RPMI7951 (cell line): Measurements from ENCODE around the gene UNC5C. TPM values are rescaled to one million over a fixed set of nuclear protein-coding genes. Genes with fewer than 3 reads are reported as not detected.

Source experiments
- DNase-seq: peaks from one replicate; pipeline ENCODE4 v3.0.0-alpha.2; 2012; ENCODE audit warnings: low read depth
- total RNA-seq: library from RNA; depleted of rRNA; stranded (reverse); fragments of >200 nt; shearing (Covaris generic); gene quantifications from 2 replicates; pipeline ENCODE4 v1.2.3, GENCODE V29; 2014; rRNA removed

The UNC5C gene
- total RNA-seq = 0.48 TPM in 1 of 2 replicates, not detected in the other

- peak; percentile 3 for DNase-seq
Observed at GRCh38 chr4:95548738-95549245, at the start of gene UNC5C. Gene UNC5C, minus strand, starts transcription at chr4:95548973.

- no peak for DNase-seq
Observed at GRCh38 chr4:95596676-95597075, 47.9 kb upstream of the UNC5C start.

- no peak for DNase-seq
Observed at GRCh38 chr4:95594629-95595028, 45.9 kb upstream of the UNC5C start.

DNA sequence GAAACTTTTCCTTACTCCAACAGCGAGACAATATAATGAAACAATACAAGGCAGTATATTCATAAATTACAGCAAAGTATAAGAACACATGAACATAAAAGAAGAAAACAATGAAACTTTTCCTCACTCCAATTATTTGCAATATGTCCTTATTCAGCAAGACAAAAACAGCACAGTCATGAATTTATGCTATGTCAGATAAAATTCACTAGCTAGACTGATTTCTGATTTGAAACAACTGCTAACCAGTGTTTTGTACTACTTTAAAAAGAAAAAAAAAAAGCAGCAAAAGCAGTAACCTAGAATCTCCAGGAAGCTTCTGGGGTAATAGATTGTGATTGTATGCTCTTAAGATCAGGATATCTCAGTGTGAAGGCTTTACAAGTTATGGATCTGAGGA is 45.2 kb upstream of the UNC5C start:
- DNase-seq = no peak

GRCh38 chr4:95591278-95591677 is 42.5 kb upstream of the UNC5C start:
- no peak for DNase-seq

DNA sequence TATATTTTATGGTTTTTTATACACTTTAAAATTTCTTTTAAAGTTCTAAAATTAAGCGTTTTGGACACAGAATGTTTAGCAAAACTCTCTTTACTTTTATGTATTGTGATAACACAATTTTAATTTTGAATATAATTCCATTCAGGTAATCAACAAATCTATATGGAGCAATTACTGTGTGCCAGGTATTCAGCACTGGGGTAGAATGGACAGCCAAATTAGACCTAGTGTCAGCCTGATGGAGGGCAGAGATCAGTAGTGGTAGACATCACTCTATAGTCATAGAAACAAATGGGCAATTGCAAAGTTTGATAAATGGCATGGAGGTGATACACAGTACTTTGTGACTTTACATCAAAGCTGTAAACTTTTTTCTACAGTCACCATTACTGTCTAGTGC is 41.8 kb upstream of the UNC5C start:
- DNase-seq = no peak

GRCh38 chr4:95585016-95585695 is 36.4 kb upstream of the UNC5C start:
- DNase-seq = no peak

- no peak for DNase-seq
Observed at GRCh38 chr4:95580226-95580625, 31.5 kb upstream of the UNC5C start.

DNA sequence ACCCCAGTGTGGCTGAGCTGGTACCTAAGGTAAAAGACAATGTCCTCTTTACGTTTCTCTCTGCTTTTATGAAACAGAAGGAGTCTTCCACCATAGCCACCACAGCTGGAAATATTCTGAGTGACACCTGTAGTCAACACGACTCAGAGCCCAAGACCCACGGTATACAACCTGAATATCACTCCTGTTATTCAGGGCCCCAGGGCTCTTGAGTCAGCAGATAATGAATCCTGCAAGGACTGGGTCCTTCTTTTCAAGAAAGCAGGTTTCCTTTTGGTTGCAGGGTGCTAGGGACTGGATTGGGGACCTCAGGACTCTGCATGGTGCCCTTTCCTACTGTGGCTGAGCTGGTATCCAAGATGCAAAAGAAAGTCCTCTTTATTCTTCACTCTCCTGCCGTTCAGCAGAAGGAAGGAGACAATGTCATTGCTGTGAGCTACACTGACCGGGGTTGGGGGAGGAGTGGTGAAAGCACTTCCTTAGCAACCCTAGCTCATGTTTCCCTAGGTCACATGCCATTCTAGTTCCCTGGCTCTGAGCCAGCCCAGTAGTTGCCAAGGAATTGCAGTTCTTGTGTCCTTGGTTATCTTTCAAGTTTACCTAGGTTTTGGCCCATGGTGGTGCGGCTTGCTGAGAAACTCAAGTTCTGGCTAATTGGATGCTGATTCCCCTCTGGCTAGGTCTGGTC is 23.7 kb upstream of the UNC5C start:
- no peak for DNase-seq

GRCh38 chr4:95571577-95571976 is 22.8 kb upstream of the UNC5C start:
- DNase-seq = no peak

GRCh38 chr4:95563638-95564337 is 15.0 kb upstream of the UNC5C start:
- DNase-seq = no peak

DNA sequence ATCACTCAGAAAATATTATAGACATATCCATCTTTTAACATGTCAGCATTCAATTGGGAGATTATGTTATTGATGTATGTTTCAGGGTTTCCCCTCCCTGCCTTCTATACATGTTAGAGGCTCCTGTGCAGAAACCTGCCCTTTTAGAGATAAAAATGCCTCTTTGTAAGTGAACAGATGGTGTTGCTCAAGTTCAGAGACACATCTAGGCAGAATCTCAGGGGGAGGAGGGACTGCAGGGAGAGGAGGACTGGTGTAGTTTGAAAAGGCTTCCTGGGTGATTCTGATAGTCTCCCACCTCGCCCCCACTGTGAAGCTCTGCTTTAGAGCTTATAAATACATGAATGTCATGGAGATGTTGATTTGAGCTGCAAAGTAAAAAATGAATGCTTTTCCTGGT is 12.0 kb upstream of the UNC5C start:
- DNase-seq = no peak

DNA sequence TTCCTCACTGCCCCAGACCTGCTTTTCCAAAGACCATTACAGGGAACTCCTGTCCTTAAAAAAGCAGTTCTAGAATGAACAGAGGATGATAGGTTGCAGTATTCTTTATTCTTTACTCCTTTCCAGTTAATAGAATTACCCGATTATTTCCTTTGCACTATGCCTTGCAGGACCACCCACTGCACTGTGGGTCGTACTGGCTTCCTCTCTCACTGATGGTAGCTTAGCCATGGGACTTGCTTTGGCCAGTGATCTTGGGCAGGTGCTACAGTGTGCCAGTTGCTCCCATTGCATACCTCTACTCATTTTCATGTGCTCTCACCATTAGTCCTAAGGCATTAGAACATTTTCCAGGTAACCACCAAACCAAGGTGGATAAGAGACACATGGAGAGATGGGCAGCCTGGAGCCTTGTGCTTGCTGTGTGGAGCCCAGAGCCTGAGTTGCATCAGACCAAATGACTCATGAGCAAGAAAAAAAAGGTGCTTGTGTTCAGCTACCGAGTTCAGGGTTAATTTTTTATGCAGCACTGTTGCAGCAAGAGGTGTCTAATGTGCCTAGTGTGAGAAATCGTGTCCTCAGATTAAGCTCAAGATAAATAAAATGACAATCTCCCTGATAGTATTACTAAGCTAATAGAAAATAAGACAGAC is 7.6 kb upstream of the UNC5C start:
- DNase-seq = no peak

GRCh38 chr4:95552942-95553550 is 4.3 kb upstream of the UNC5C start:
- DNase-seq = no peak

GRCh38 chr4:95551653-95552052 is 2.9 kb upstream of the UNC5C start:
- no peak for DNase-seq

GRCh38 chr4:95550115-95550987 is 1.6 kb upstream of the UNC5C start:
- no peak for DNase-seq

DNA sequence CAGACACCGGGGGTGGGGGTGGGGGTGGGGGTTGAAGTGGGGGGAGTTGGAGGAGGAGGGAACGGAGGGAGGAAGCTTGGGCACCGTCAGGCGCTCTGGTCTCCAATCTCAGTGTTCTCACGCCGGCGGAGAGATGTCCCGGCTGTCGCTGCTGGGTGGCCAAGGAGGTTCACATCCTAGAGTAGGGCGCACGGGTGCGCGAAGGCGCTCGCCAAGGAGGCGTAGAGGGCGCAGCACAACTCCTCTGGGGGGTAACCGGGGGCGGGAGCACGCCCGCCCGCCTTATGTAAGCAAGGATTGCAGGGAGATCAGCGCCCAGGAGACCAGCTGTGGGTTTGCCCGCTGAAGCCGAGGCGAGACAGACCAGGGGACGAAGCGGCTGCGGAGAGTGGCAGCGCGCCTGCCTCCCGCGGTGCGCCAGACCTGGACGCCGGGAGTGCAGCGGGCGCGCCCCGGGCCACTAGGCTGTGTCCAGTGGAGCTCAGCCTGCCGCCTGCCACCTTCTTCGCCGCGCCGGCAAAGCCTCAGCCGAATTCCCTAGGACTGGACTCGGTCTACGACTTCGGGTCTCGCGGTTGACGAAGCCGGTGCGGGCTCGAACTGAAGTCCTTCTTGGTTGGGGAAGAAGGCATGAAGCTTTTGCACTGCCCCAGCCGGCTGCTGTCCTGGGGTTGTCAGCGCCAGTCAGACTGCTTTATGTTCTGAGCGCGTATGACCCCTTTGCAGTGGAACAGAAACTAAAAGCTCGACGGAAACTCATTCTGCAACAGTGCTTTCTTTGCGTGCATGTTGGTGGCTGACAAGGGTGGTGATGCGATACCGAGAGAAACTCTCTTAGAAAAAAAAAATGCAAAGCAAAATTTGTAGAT is 707 bp upstream of the UNC5C start:
- no peak for DNase-seq

- no peak for DNase-seq
Observed at GRCh38 chr4:95547715-95548471, 880 bp downstream of the UNC5C start.
